Measurements from ENCODE around the gene EPHB2. TPM values are rescaled to one million over a fixed set of nuclear protein-coding genes. Genes with fewer than 3 reads are reported as not detected.

EPHB2 gene
- total and polyA plus RNA-seq, 2 donors from 2014 or later = 3.0 to 9.5 TPM

DNA sequence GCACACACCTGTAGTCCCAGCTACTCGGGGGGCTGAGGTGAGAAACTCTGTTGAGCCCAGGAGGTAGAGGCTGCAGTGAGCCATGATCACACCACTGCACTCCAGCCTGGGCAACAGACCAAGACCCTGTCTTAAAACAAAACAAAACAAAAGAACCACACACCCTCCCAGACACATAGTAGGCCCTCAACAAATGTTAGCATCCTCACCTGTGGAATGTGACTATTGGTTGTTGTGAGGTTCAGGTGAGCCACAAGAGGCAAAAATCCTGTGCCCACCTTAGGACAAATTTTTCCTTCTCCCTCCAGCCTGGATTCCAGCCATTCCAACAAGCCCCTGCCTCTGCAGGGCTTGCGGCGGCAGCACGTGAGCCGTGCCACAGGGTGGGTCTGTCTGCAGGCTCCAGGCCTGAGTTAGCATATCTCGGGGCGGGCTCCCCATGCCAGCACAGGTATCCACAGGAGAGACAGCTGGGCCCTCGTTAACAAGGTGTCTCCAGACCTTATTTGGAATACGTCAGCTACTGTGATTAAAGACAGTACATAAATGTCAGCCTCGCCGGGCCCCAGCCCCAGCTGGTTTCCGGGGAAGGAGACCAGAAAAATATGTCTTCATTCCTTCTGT is 40.2 kb upstream of the EPHB2 start:
- Histone ChIP-seq H3K4me3 (ENCODE audit: low read length in 3 of 3) (no peak overlapping the region), H3K9ac (ENCODE audit: low read length in 3 of 3) (no peak overlapping the region), H3K9me3 (ENCODE audit: control insufficient read depth in 2 of 3, insufficient read depth in 1 of 3, low read length in 3 of 3) (no peaks in the 10 kb centered on the region), H3K4me1 (ENCODE audit: control insufficient read depth in 2 of 3, insufficient read depth in 2 of 3, low read depth in 1 of 3, low read length in 3 of 3) (no peaks in the 10 kb centered on the region), H3K27me3 (ENCODE audit: control insufficient read depth, insufficient read depth, low read length) (no peaks in the 10 kb centered on the region), H3K36me3 (ENCODE audit: control insufficient read depth in 2 of 3, insufficient read depth in 3 of 3, low read length in 3 of 3) (no peaks in the 10 kb centered on the region), H3K27ac (ENCODE audit: low read depth in 2 of 2, low read length in 2 of 2) (no peak overlapping the region)
- DNase-seq = peak in 2 of 5 donors; percentile 46 to 48
- intact Hi-C loops (cut with DNase I) = no loop called here
- no peak for FAIRE-seq
- TF ChIP-seq CTCF (IDR thresholded peaks at IDR 0.05; ENCODE audit: borderline replicate concordance, extremely low read depth, insufficient read depth) = no peak

DNA sequence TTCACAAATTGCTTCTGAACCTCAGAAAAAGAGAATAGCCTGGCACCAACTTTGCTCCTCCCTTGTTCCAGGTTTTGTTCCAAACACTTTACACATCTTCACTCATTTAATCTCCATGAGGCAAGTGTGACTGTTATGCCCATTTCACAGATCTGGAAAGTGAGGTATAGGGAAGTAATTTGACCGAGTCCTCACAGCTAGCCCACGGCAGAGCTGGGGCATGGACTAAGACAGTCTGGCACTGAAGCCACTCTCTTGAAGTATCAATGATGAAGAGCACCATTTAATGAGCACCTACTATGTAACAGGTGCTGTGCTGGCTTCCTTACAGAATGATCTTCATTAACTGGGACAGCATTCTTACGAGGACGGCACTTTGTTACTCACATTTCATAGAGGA is 38.6 kb upstream of the EPHB2 start:
- Histone ChIP-seq H3K27ac (ENCODE audit: low read depth in 2 of 2, low read length in 2 of 2) (no peak overlapping the region), H3K9me3 (ENCODE audit: control insufficient read depth in 2 of 3, insufficient read depth in 1 of 3, low read length in 3 of 3) (no peaks in the 10 kb centered on the region), H3K27me3 (ENCODE audit: control insufficient read depth, insufficient read depth, low read length) (no peaks in the 10 kb centered on the region), H3K36me3 (ENCODE audit: control insufficient read depth in 2 of 3, insufficient read depth in 3 of 3, low read length in 3 of 3) (no peaks in the 10 kb centered on the region), H3K9ac (ENCODE audit: low read length in 3 of 3) (no peak overlapping the region), H3K4me1 (ENCODE audit: control insufficient read depth in 2 of 3, insufficient read depth in 2 of 3, low read depth in 1 of 3, low read length in 3 of 3) (no peaks in the 10 kb centered on the region), H3K4me3 (ENCODE audit: low read length in 3 of 3) (no peak overlapping the region)
- FAIRE-seq = no peak
- intact Hi-C loops (cut with DNase I) = no loop called here
- DNase-seq = no peak
- no peak for TF ChIP-seq CTCF (IDR thresholded peaks at IDR 0.05; ENCODE audit: borderline replicate concordance, extremely low read depth, insufficient read depth)

GRCh38 chr1:22673486-22674409 is 36.9 kb upstream of the EPHB2 start:
- intact Hi-C loops (cut with DNase I) = no loop called here
- peak; percentile 39 for TF ChIP-seq CTCF (IDR thresholded peaks at IDR 0.05; ENCODE audit: borderline replicate concordance, extremely low read depth, insufficient read depth)
- Histone ChIP-seq H3K4me1 (ENCODE audit: control insufficient read depth in 2 of 3, insufficient read depth in 2 of 3, low read depth in 1 of 3, low read length in 3 of 3) (no peaks in the 10 kb centered on the region), H3K9ac (ENCODE audit: low read length in 3 of 3) (no peak overlapping the region), H3K36me3 (ENCODE audit: control insufficient read depth in 2 of 3, insufficient read depth in 3 of 3, low read length in 3 of 3) (no peaks in the 10 kb centered on the region), H3K4me3 (ENCODE audit: low read length in 3 of 3) (no peak overlapping the region), H3K27me3 (ENCODE audit: control insufficient read depth, insufficient read depth, low read length) (no peaks in the 10 kb centered on the region), H3K27ac (ENCODE audit: low read depth in 2 of 2, low read length in 2 of 2) (no peak overlapping the region), H3K9me3 (ENCODE audit: control insufficient read depth in 2 of 3, insufficient read depth in 1 of 3, low read length in 3 of 3) (no peaks in the 10 kb centered on the region)
- FAIRE-seq (no peak), DNase-seq (peak in 4 of 5 donors; percentile 66 to 87 (median 74))

All from kidney (tissue), 14 donors.